SK-N-SH treated with all-trans-retinoic acid at 6 μM for 48 hours (cell line): ENCODE results near the gene TM9SF3.
A peak's percentile ranks its signal among the peaks of the same experiment; 100 is the strongest.

ENCODE experiments used
- ATAC-seq: fragments of 200-7000 bp; cut with Tn5 transposase; 3 replicates; pipeline ENCODE4 v1.9.1; 2020; ENCODE audit warnings: mild to moderate bottlenecking, moderate library complexity
- ARNTL ChIP-seq: fragments of 450-650 bp; formaldehyde crosslinking; IDR thresholded peaks from 2 replicates; pipeline ENCODE4 v1.5.0; 2020; ENCODE audit warnings: low read depth, mild to moderate bottlenecking, moderate library complexity, borderline replicate concordance
- BACH2 ChIP-seq: fragments of 250-450 bp; sonication (Bioruptor Pico); IDR thresholded peaks from 2 replicates; pipeline ENCODE4 v1.9.0; 2021; ENCODE audit warnings: mild to moderate bottlenecking, borderline replicate concordance
- CREB5 ChIP-seq: fragments of 250-450 bp; sonication (Bioruptor Pico); IDR thresholded peaks from 2 replicates; pipeline ENCODE4 v1.5.1; 2020; ENCODE audit warnings: low read depth, mild to moderate bottlenecking, moderate library complexity
- CSDC2 ChIP-seq: fragments of 250-450 bp; sonication (Bioruptor Pico); IDR thresholded peaks from 2 replicates; pipeline ENCODE4 v1.5.0; 2020; ENCODE audit warnings: mild to moderate bottlenecking, moderate library complexity
- CSRNP3 ChIP-seq: fragments of 250-450 bp; sonication (Bioruptor Pico); IDR thresholded peaks from 2 replicates; pipeline ENCODE4 v1.5.1; 2021; ENCODE audit warnings: mild to moderate bottlenecking, moderate library complexity
- ESRRG ChIP-seq: fragments of 250-450 bp; sonication (Bioruptor Pico); IDR thresholded peaks from 2 replicates; pipeline ENCODE4 v1.6.1; 2021; ENCODE audit warnings: mild to moderate bottlenecking
- GLIS3 ChIP-seq: fragments of 250-450 bp; sonication (Bioruptor Pico); IDR thresholded peaks from 2 replicates; pipeline ENCODE4 v1.5.0; 2020; ENCODE audit warnings: mild to moderate bottlenecking, moderate library complexity
- ISL1 ChIP-seq: fragments of 250-450 bp; sonication (Bioruptor Pico); IDR thresholded peaks from 2 replicates; pipeline ENCODE4 v2.1.2; 2022; ENCODE audit warnings: mild to moderate bottlenecking, moderate library complexity
- OSR1 ChIP-seq: fragments of 250-450 bp; sonication (Bioruptor Pico); IDR thresholded peaks from 2 replicates; pipeline ENCODE4 v1.8.0; 2022; ENCODE audit warnings: moderate library complexity, mild to moderate bottlenecking, inconsistent platforms
- POU6F1 ChIP-seq: fragments of 250-450 bp; sonication (Bioruptor Pico); IDR thresholded peaks from 2 replicates; pipeline ENCODE4 v1.8.0; 2021; ENCODE audit warnings: low read depth, mild to moderate bottlenecking, moderate library complexity, borderline replicate concordance
- PPARA ChIP-seq: fragments of 250-450 bp; sonication (Bioruptor Pico); IDR thresholded peaks from 2 replicates; pipeline ENCODE4 v1.5.0; 2020; ENCODE audit warnings: mild to moderate bottlenecking, borderline replicate concordance
- RARB ChIP-seq: fragments of 250-450 bp; sonication (Bioruptor Pico); IDR thresholded peaks from 2 replicates; pipeline ENCODE4 v1.8.0; 2021; ENCODE audit warnings: mild to moderate bottlenecking, moderate library complexity
- SNAI2 ChIP-seq: fragments of 250-450 bp; sonication (Bioruptor Pico); IDR thresholded peaks from 2 replicates; pipeline ENCODE4 v1.5.0; 2020; ENCODE audit warnings: mild to moderate bottlenecking, moderate library complexity
- TCF4 ChIP-seq: fragments of 250-450 bp; sonication (Bioruptor Pico); IDR thresholded peaks from 2 replicates; pipeline ENCODE4 v1.8.0; 2021; ENCODE audit warnings: mild to moderate bottlenecking, moderate library complexity, borderline replicate concordance
- TOX ChIP-seq: fragments of 250-450 bp; sonication (Bioruptor Pico); IDR thresholded peaks from 2 replicates; pipeline ENCODE4 v1.8.0; 2021; ENCODE audit warnings: mild to moderate bottlenecking, moderate library complexity, borderline replicate concordance
- TSHZ2 ChIP-seq: fragments of 250-450 bp; sonication (Bioruptor Pico); IDR thresholded peaks from 2 replicates; pipeline ENCODE4 v1.5.0; 2020; ENCODE audit warnings: mild to moderate bottlenecking, moderate library complexity
- ZFP3 ChIP-seq: fragments of 250-450 bp; sonication (Bioruptor Pico); IDR thresholded peaks from 2 replicates; pipeline ENCODE4 v1.5.0; 2020; ENCODE audit warnings: mild to moderate bottlenecking, moderate library complexity
- ZFP30 ChIP-seq: fragments of 450-650 bp; formaldehyde crosslinking; IDR thresholded peaks from 2 replicates; pipeline ENCODE4 v1.5.0; 2022; ENCODE audit warnings: mild to moderate bottlenecking, moderate library complexity
- ZNF565 ChIP-seq: fragments of 450-650 bp; formaldehyde crosslinking; conservative IDR thresholded peaks from 2 replicates; pipeline ENCODE4 v1.5.0; 2020; ENCODE audit warnings: low read depth, mild to moderate bottlenecking, moderate library complexity
- ZNF70 ChIP-seq: fragments of 450-650 bp; formaldehyde crosslinking; IDR thresholded peaks from 2 replicates; pipeline ENCODE4 v1.5.0; 2020; ENCODE audit warnings: mild to moderate bottlenecking, moderate library complexity
- ZNF8 ChIP-seq: fragments of 450-650 bp; formaldehyde crosslinking; IDR thresholded peaks from 2 replicates; pipeline ENCODE4 v1.5.0; 2020; ENCODE audit warnings: mild to moderate bottlenecking, moderate library complexity

TM9SF3 gene

GRCh38 chr10:96500050-96500449, 86.8 kb downstream of the TM9SF3 start:
- no peak for ATAC-seq
- TF ChIP-seq BACH2 (CRISPR knock-in tag) (no peak), ZNF70 (CRISPR knock-in tag) (no peak), TSHZ2 (CRISPR knock-in tag) (no peak), GLIS3 (CRISPR knock-in tag) (no peak), ESRRG (no peak)

GRCh38 chr10:96497391-96497790, 89.4 kb downstream of the TM9SF3 start:
- TF ChIP-seq SNAI2 (CRISPR knock-in tag) (no peak), PPARA (no peak), ZFP30 (CRISPR knock-in tag) (no peak), GLIS3 (CRISPR knock-in tag) (no peak), ZNF70 (CRISPR knock-in tag) (no peak), BACH2 (CRISPR knock-in tag) (no peak)

GRCh38 chr10:96496281-96496925, 90.4 kb downstream of the TM9SF3 start:
- peak; percentile 74; the same call in 2 of the 3 replicates for ATAC-seq
- TF ChIP-seq CSRNP3 (CRISPR knock-in tag) (no peak), CSDC2 (CRISPR knock-in tag) (no peak), ZFP3 (CRISPR knock-in tag) (no peak), PPARA (no peak), ESRRG (no peak)

More at GRCh38 chr10:96497391-96497790, 89.4 kb downstream of the TM9SF3 start:
- ATAC-seq: no peak

GRCh38 chr10:96495544-96495943, 91.3 kb downstream of the TM9SF3 start:
- TF ChIP-seq ISL1 (CRISPR knock-in tag): no peak
- TF ChIP-seq TCF4 (CRISPR knock-in tag): no peak
- TF ChIP-seq ESRRG: no peak
- no peak for TF ChIP-seq ZNF70 (CRISPR knock-in tag)
- TF ChIP-seq GLIS3 (CRISPR knock-in tag): no peak
- no peak for TF ChIP-seq BACH2 (CRISPR knock-in tag)
- no peak for TF ChIP-seq ZFP3 (CRISPR knock-in tag)
- no peak for TF ChIP-seq ZFP30 (CRISPR knock-in tag)
- no peak for TF ChIP-seq PPARA
- no peak for TF ChIP-seq ZNF8 (CRISPR knock-in tag)
- TF ChIP-seq TSHZ2 (CRISPR knock-in tag): no peak
- TF ChIP-seq SNAI2 (CRISPR knock-in tag): no peak
- TF ChIP-seq OSR1 (CRISPR knock-in tag): no peak
- TF ChIP-seq POU6F1 (CRISPR knock-in tag): no peak
- no peak for TF ChIP-seq CREB5
- no peak for TF ChIP-seq TOX
- TF ChIP-seq ARNTL: no peak
- no peak for TF ChIP-seq ZNF565 (CRISPR knock-in tag)
- no peak for TF ChIP-seq RARB (CRISPR knock-in tag)
- ATAC-seq: no peak
